ENCODE results near the gene ZNF610. TPM values are rescaled to one million over a fixed set of nuclear protein-coding genes. Genes with fewer than 3 reads are reported as not detected.

ZNF610 gene
- total RNA-seq, 2 experiments from 2014 or later = 2.4 to 2.9 TPM

GRCh38 chr19:52351512-52351911 is 15.5 kb downstream of the ZNF610 start:
- DNase-seq = peak; percentile 3
- no peak overlapping the region for H3K4me3 Mint-ChIP-seq
- peaks cover 35% of the 10 kb centered on the region for H3K9me3 Mint-ChIP-seq
- no peaks in the 10 kb centered on the region for H3K27me3 Mint-ChIP-seq
- no peaks in the 10 kb centered on the region for H3K4me1 Mint-ChIP-seq
- no peak overlapping the region for H3K27ac Mint-ChIP-seq
- H3K36me3 Mint-ChIP-seq = peaks cover 71% of the 10 kb centered on the region

GRCh38 chr19:52366414-52366824 is 30.4 kb downstream of the ZNF610 start:
- Mint-ChIP-seq H3K27me3 (no peaks in the 10 kb centered on the region), H3K27ac (no peak overlapping the region), H3K4me1 (peaks cover 9% of the 10 kb centered on the region), H3K9me3 (peaks cover 57% of the 10 kb centered on the region), H3K4me3 (no peak overlapping the region), H3K36me3 (peaks cover 75% of the 10 kb centered on the region)
- DNase-seq = no peak

- Mint-ChIP-seq H3K4me3 (peak within 1 kb of the TSS; percentile 92), H3K36me3 (peaks cover 76% of the 10 kb centered on the region), H3K9me3 (peaks cover 53% of the 10 kb centered on the region), H3K27ac (peak within 1 kb of the TSS; percentile 98), H3K4me1 (peaks cover 9% of the 10 kb centered on the region), H3K27me3 (no peaks in the 10 kb centered on the region)
- DNase-seq = peak; percentile 93
Measured at GRCh38 chr19:52369559-52370340, 33.7 kb downstream of the ZNF610 start, which contains the start of gene ZNF880. Gene ZNF880, plus strand, starts transcription at chr19:52369923. Its CDS starts 43 bp downstream, at chr19:52369966.

- H3K4me3 Mint-ChIP-seq = peak overlapping the region; percentile 92
- H3K27ac Mint-ChIP-seq = peak overlapping the region; percentile 98
- no peaks in the 10 kb centered on the region for H3K27me3 Mint-ChIP-seq
- H3K9me3 Mint-ChIP-seq = peaks cover 54% of the 10 kb centered on the region
- H3K4me1 Mint-ChIP-seq = peaks cover 9% of the 10 kb centered on the region
- DNase-seq = no peak
- peaks cover 78% of the 10 kb centered on the region for H3K36me3 Mint-ChIP-seq
Measured at GRCh38 chr19:52370341-52370710, 34.3 kb downstream of the ZNF610 start.

- Mint-ChIP-seq H3K27me3 (no peaks in the 10 kb centered on the region), H3K36me3 (peaks cover 65% of the 10 kb centered on the region), H3K4me1 (no peaks in the 10 kb centered on the region), H3K27ac (no peak overlapping the region), H3K9me3 (peaks cover 60% of the 10 kb centered on the region), H3K4me3 (no peak overlapping the region)
- no peak for DNase-seq
Measured at GRCh38 chr19:52391135-52391534, 55.1 kb downstream of the ZNF610 start.

- DNase-seq = peak; percentile 95
Measured at GRCh38 chr19:52397310-52398080, 61.5 kb downstream of the ZNF610 start, which contains the start of gene ZNF528. Gene ZNF528, plus strand, starts transcription at chr19:52397849. Its CDS starts 4,165 bp downstream, at chr19:52402014.

GRCh38 chr19:52398081-52398441 is 62.0 kb downstream of the ZNF610 start:
- Mint-ChIP-seq H3K4me1 (peaks cover 13% of the 10 kb centered on the region), H3K4me3 (peak overlapping the region; percentile 89), H3K27me3 (no peaks in the 10 kb centered on the region), H3K36me3 (peaks cover 85% of the 10 kb centered on the region), H3K9me3 (peaks cover 56% of the 10 kb centered on the region), H3K27ac (peak overlapping the region; percentile 92)
- peak; percentile 8 for DNase-seq

More at GRCh38 chr19:52397310-52398080, 61.5 kb downstream of the ZNF610 start, which contains the start of gene ZNF528:
- H3K4me1 Mint-ChIP-seq = peaks cover 13% of the 10 kb centered on the region
- peak within 1 kb of the TSS; percentile 92 for H3K27ac Mint-ChIP-seq
- peaks cover 84% of the 10 kb centered on the region for H3K36me3 Mint-ChIP-seq
- no peaks in the 10 kb centered on the region for H3K27me3 Mint-ChIP-seq
- H3K4me3 Mint-ChIP-seq = peak within 1 kb of the TSS; percentile 89
- peaks cover 56% of the 10 kb centered on the region for H3K9me3 Mint-ChIP-seq

- Mint-ChIP-seq H3K27me3 (no peaks in the 10 kb centered on the region), H3K4me3 (no peak overlapping the region), H3K36me3 (peaks cover 95% of the 10 kb centered on the region), H3K27ac (no peak overlapping the region), H3K4me1 (no peaks in the 10 kb centered on the region), H3K9me3 (peaks cover 63% of the 10 kb centered on the region)
- no peak for DNase-seq
Measured at GRCh38 chr19:52410276-52410675, 74.2 kb downstream of the ZNF610 start.

GRCh38 chr19:52415711-52416110 is 79.7 kb downstream of the ZNF610 start:
- Mint-ChIP-seq H3K27ac (no peak overlapping the region), H3K4me1 (no peaks in the 10 kb centered on the region), H3K9me3 (peaks cover 66% of the 10 kb centered on the region), H3K4me3 (no peak overlapping the region), H3K36me3 (peaks cover 52% of the 10 kb centered on the region), H3K27me3 (no peaks in the 10 kb centered on the region)
- DNase-seq = no peak

Other genes with a start within 250 kb of the ZNF610 start
- 10 to 100 TPM; 16.4 to 17.9 TPM for gene ZNF841, start 240.5 kb upstream of the ZNF610 start, total RNA-seq
- gene ZNF616, start 196.3 kb upstream of the ZNF610 start, total RNA-seq = 1 to 10 TPM; 9.0 to 9.5 TPM
- 10 to 100 TPM; 10.0 to 12.0 TPM for gene ZNF836, start 164.6 kb upstream of the ZNF610 start, total RNA-seq
- 100 to 1,000 TPM; 222 to 244 TPM for gene PPP2R1A, start 146.2 kb upstream of the ZNF610 start, total RNA-seq
- gene ZNF766, start 66.7 kb upstream of the ZNF610 start, total RNA-seq = 10 to 100 TPM; 28.6 to 31.4 TPM
- 1 to 10 TPM; 5.7 to 6.4 TPM for gene ZNF480, start 39.1 kb upstream of the ZNF610 start, total RNA-seq
- 10 to 100 TPM; 15.0 to 19.9 TPM for gene ZNF880, start 33.7 kb downstream of the ZNF610 start, total RNA-seq
- 10 to 100 TPM in 1 of 2 experiments, 1 to 10 TPM in 1; 9.4 to 11.2 TPM for gene ZNF528, start 61.6 kb downstream of the ZNF610 start, total RNA-seq
- not detected for gene ZNF534, start 92.9 kb downstream of the ZNF610 start, total RNA-seq
- gene ZNF578, start 117.3 kb downstream of the ZNF610 start, total RNA-seq = 1 to 10 TPM in 1 of 2 experiments, under 1 TPM in 1; 0.93 to 1.1 TPM
- gene ZNF808, start 191.4 kb downstream of the ZNF610 start, total RNA-seq = 10 to 100 TPM; 21.1 to 25.7 TPM
- 10 to 100 TPM; 18.9 to 19.2 TPM for gene ZNF701, start 234.0 kb downstream of the ZNF610 start, total RNA-seq

Data from activated naive CD8-positive, alpha-beta T cell treated with anti-CD3 and anti-CD28 coated beads for 36 hours (primary cell).